Esophagus squamous epithelium (tissue), 5 donors: Measurements from ENCODE around the gene CCSER1. TPM values are rescaled to one million over a fixed set of nuclear protein-coding genes. Genes with fewer than 3 reads are reported as not detected.

Experiments
- DNase-seq: peaks from one replicate; lab custom pipeline; 2025; lab: John Stamatoyannopoulos, UW
- H3K27ac ChIP-seq, 4 donors: fragments of 200-600 bp; sonication (generic); one replicate each; pipeline ENCODE4 v1.5.1; 2016 to 2019; ENCODE audit warnings: mild to moderate bottlenecking in 1 of 4
- H3K27me3 ChIP-seq, 4 donors: fragments of 200-600 bp; sonication (generic); 1 replicate in 3 of 4; 2 replicates in 1 of 4; pipeline versions ENCODE4 v1.5.1 to v1.6.0; 2017 to 2021; ENCODE audit warnings: antibody characterized with exemption in 1 of 4
- H3K36me3 ChIP-seq, 3 donors: fragments of 200-600 bp; sonication (generic); one replicate each; pipeline ENCODE4 v1.5.1; 2016 to 2019
- H3K4me1 ChIP-seq, 3 donors: fragments of 200-600 bp; sonication (generic); one replicate each; pipeline ENCODE4 v1.5.1; 2017 to 2019
- H3K4me3 ChIP-seq, 4 donors: fragments of 200-600 bp; sonication (generic); 1 replicate in 3 of 4; 2 replicates in 1 of 4; pipeline ENCODE4 v1.5.1; 2016 to 2019; ENCODE audit warnings: mild to moderate bottlenecking in 2 of 4, moderate library complexity in 1 of 4
- H3K9me3 ChIP-seq, 3 donors: fragments of 200-600 bp; sonication (generic); one replicate each; pipeline ENCODE4 v1.5.1; 2016 to 2019
- POLR2A ChIP-seq, 4 donors: fragments of 450-650 bp; IDR thresholded peaks; one replicate each; pipeline ENCODE4 v1.6.1; 2017; ENCODE audit warnings: antibody characterized with exemption in 4 of 4, mild to moderate bottlenecking in 4 of 4, moderate library complexity in 3 of 4
- WGBS, 2 donors: methylation state at CpG; one replicate each; pipeline ENCODE4 v1.1.5; 2018; 5-methylcytosine and 5-hydroxymethylcytosine counted together
- intact Hi-C: fragments of 100-400 bp; cut with DNase I; formaldehyde crosslinking; loops from one replicate; pipeline ENCODE4 v1.15.0; 2022
- total RNA-seq, 4 donors: library from RNA; depleted of rRNA; stranded (reverse); fragments of >200 nt; gene quantifications; one replicate each; pipeline ENCODE4 v1.1.0, GENCODE V29; 2016
- TF ChIP-seq, protein P1 (sequence below), 6 experiments: fragments of 450-650 bp in 4 of 6; fragments of 200-600 bp in 2 of 6; sonication (generic) in 2 of 6; IDR thresholded peaks; one replicate each; pipeline ENCODE4 v1.5.1; 2016 to 2019; ENCODE audit warnings: antibody characterized with exemption in 6 of 6, mild to moderate bottlenecking in 4 of 6, moderate library complexity in 4 of 6
- donor health status: DM: yes; HTN: yes; CAD: no.

CCSER1 gene
- total RNA-seq, 4 donors from 2014 or later, result 1.2 to 12.4 (median 2.2) TPM

DNA sequence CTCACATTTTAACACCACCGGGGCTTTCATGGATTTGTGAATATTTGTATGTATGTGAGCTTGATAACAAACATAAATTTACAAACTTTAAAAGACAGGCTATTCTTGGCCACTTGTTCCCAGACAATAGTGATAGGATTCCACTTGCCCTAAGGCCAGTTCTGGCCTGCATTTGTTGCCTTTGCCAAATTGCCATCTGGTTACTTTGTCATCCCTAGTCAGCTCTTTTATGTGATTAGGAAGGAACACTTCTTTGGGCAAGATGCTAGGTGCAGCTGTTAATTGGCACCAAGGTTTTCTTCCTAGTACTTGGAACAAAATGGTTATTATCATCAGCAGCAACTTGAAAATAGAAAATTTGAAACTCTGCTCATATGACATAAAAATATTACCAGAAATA is 63.3 kb downstream of the CCSER1 start:
- Histone ChIP-seq H3K4me3 (no peak overlapping the region), H3K27me3 (no peaks in the 10 kb centered on the region), H3K9me3 (no peaks in the 10 kb centered on the region), H3K36me3 (no peaks in the 10 kb centered on the region), H3K4me1 (no peaks in the 10 kb centered on the region), H3K27ac (no peak overlapping the region)
- intact Hi-C loops, result no loop called here
- no peak for DNase-seq
- WGBS, 2 donors, result 47 to 73% methylated on average over 1 of the region's 1 CpG
- TF ChIP-seq POLR2A (IDR thresholded peaks at IDR 0.05), result no peak
- TF ChIP-seq, protein P1, sequence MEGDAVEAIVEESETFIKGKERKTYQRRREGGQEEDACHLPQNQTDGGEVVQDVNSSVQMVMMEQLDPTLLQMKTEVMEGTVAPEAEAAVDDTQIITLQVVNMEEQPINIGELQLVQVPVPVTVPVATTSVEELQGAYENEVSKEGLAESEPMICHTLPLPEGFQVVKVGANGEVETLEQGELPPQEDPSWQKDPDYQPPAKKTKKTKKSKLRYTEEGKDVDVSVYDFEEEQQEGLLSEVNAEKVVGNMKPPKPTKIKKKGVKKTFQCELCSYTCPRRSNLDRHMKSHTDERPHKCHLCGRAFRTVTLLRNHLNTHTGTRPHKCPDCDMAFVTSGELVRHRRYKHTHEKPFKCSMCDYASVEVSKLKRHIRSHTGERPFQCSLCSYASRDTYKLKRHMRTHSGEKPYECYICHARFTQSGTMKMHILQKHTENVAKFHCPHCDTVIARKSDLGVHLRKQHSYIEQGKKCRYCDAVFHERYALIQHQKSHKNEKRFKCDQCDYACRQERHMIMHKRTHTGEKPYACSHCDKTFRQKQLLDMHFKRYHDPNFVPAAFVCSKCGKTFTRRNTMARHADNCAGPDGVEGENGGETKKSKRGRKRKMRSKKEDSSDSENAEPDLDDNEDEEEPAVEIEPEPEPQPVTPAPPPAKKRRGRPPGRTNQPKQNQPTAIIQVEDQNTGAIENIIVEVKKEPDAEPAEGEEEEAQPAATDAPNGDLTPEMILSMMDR (IDR thresholded peaks at IDR 0.05), result no peak

DNA sequence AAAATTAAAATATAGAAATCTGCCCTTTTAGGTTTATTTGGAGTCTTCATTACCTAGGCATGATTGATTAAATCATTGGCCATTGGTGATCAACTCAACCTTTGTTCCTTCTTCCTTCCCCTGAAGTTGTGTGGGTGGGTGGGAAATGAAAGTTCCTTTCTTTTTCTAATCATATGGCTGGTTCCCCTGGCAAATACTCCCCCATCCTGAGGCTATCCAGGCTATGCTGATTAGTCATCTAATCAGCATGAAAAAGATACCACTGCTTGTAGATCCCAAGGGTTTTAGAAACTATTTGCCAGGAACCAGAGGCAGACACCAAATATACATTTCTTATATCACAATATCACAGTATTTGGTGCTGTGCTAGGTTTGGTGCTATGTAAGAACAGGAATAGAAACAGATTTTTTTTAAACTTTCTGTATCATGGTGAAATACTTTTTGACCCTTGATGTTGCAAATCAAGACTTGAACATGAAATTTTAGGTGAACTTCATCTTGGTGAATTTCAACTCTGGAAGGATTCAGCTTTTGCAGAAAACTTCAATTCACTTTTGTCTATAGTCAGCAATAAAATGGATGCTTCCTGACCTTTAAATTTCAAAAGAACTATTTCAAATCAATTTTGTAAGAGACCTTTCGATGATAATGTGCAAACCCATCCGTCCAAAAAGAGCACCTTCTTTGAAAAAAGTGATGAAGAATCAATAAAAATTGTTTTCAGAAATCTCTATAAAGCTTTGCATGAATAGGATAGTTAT is 71.1 kb downstream of the CCSER1 start:
- Histone ChIP-seq H3K9me3 (no peaks in the 10 kb centered on the region), H3K4me3 (no peak overlapping the region), H3K36me3 (no peaks in the 10 kb centered on the region), H3K27me3 (no peaks in the 10 kb centered on the region), H3K4me1 (no peaks in the 10 kb centered on the region), H3K27ac (no peak overlapping the region)
- intact Hi-C loops, result no loop called here
- 85 to 92% methylated on average over 2 of the region's 2 CpGs for WGBS, 2 donors
- TF ChIP-seq, protein P1 (IDR thresholded peaks at IDR 0.05), result no peak
- no peak for TF ChIP-seq POLR2A (IDR thresholded peaks at IDR 0.05)
- DNase-seq, result no peak

DNA sequence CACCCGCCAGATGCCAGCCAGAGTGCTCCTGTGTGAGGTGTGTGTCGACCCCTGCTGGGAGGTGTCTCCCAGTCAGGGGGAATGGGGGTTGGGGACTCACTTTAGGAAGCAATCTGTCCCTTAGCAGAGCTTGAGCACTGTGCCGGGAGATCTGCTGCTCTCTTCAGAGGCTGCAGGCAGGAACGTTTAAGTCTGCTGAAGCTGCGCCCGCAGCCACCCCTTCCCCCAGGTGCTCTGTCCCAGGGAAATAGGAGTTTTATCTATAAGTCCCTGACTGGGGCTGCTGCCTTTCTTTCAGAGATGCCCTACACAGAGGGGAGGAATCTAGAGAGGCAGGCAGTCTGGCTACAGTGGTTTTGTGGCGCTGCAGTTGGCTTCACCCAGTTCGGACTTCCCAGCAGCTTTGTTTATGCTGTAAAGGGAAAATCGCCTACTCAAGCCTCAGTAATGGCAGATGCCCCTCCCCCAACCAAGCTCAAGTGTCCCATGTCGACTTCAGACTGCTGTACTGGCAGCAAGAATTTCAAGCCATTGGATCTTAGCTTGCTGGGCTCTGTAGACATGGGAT is 80.8 kb downstream of the CCSER1 start:
- no peaks in the 10 kb centered on the region for H3K36me3 ChIP-seq
- 92 to 100% methylated on average over 2 to 7 of the region's 10 CpGs for WGBS, 2 donors

DNA sequence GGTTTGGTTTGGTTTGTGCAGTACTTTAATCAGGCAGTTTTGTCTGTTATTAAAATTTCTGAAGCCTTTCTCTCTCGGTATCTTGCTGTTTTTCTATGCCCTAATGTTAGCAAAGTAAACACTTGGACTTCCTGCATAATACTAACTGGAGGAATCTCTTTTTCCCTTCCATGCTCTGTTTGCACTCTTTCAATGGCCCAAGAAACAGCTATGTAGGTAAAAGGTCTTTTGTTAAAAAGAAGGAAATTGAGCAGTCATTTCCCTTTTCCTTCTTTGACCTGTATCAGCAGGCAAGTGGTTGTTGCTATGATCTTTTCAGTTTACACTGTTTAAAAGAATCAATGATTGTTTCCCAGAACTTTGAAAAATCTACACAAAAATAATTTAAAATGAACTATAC is 82.7 kb downstream of the CCSER1 start:
- H3K9me3 ChIP-seq, result no peaks in the 10 kb centered on the region
- no peak for DNase-seq
- peak overlapping the region in 1 of 4 donors; percentile 4 for H3K27ac ChIP-seq
- H3K27me3 ChIP-seq, result no peaks in the 10 kb centered on the region
- H3K36me3 ChIP-seq, result no peaks in the 10 kb centered on the region
- 11 to 41% methylated on average over 1 of the region's 1 CpG for WGBS, 2 donors
- TF ChIP-seq, protein P1 (IDR thresholded peaks at IDR 0.05), result no peak
- TF ChIP-seq POLR2A (IDR thresholded peaks at IDR 0.05), result no peak
- intact Hi-C loops, result no loop called here
- H3K4me3 ChIP-seq, result no peak overlapping the region
- peaks cover 0 to under 1% (median 0%) of the 10 kb centered on the region in 3 donors for H3K4me1 ChIP-seq

More for the DNA sequence above, 80.8 kb downstream of the CCSER1 start:
- TF ChIP-seq, protein P1 (IDR thresholded peaks at IDR 0.05), result no peak
- no peak for TF ChIP-seq POLR2A (IDR thresholded peaks at IDR 0.05)
- H3K4me3 ChIP-seq, result no peak overlapping the region
- intact Hi-C loops, result no loop called here
- no peak overlapping the region for H3K27ac ChIP-seq
- no peak for DNase-seq
- H3K27me3 ChIP-seq, result no peaks in the 10 kb centered on the region
- H3K4me1 ChIP-seq, result no peaks in the 10 kb centered on the region
- no peaks in the 10 kb centered on the region for H3K9me3 ChIP-seq

DNA sequence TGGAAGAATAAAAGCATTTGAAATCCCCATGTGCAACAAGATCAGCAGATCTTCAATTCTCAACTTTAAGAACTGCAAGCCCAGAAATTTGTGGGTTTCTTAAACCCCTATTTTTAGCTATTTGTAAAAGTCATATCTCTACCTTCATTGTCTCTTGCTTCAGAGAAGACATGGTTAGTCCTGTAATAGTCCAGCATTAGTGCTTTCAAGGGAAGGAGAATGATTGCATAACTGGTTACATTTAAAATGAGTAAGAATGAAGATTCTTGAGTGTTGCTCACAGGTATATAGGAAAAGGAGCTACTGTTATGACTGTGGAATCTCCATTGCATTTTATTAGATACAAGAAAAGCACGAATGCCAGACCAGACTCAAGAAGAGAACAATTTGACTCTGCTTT is 84.0 kb downstream of the CCSER1 start:
- H3K27me3 ChIP-seq, result no peaks in the 10 kb centered on the region
- no peaks in the 10 kb centered on the region for H3K9me3 ChIP-seq
- peaks cover 0 to 13% (median 0%) of the 10 kb centered on the region in 3 donors for H3K4me1 ChIP-seq
- intact Hi-C loops, result no loop called here
- H3K36me3 ChIP-seq, result no peaks in the 10 kb centered on the region
- 83 to 88% methylated on average over 1 of the region's 1 CpG for WGBS, 2 donors
- no peak overlapping the region for H3K27ac ChIP-seq
- H3K4me3 ChIP-seq, result no peak overlapping the region
- DNase-seq, result no peak
- TF ChIP-seq POLR2A (IDR thresholded peaks at IDR 0.05), result no peak
- TF ChIP-seq, protein P1 (IDR thresholded peaks at IDR 0.05), result no peak
